Kidney tubule cell (primary cell): Measurements from ENCODE around the gene KRT32.
"Not testable (repeated sequence)": the region's sequence is repeated elsewhere in the genome, so short reads cannot be mapped to it uniquely, and the experiment has no call there.

Experiments
- DNase-seq: peaks from one replicate; pipeline ENCODE4 v3.0.0-alpha.2; 2018; ENCODE audit warnings: low spot score

KRT32 gene

DNA sequence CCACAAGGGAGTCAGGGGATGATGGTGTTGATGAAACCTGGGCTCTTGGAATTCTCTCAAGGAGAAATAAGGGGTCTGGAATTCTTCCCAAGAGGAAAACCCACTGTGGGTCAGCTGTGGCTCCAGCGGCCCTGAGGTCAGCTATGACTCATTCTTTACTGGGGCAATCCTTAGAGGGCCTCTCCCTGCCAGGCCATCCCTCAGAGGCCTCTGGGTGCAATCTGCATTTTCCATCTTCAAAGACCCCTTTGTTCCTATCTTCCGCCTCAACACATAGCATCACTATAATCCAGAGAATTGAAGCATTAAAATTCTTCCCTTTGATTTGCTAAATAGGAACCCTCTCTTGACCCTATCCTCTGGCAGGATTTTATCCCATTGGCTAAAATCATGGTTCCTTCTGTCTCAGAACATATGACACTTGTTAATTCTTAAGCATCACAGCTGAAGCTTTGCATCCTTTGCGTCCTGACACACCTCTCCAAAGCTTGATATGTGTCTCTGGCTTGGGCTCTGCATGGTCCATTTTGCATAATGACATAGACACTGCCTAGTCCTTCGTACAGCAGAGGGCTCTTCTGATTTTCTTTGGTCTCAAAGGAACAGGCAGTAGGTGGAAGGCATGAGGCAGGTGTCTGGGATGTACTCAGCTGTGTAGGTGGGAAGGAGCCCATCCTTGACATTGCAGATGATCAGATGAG is 38.4 kb downstream of the KRT32 start:
- peak; percentile 31 for DNase-seq

DNA sequence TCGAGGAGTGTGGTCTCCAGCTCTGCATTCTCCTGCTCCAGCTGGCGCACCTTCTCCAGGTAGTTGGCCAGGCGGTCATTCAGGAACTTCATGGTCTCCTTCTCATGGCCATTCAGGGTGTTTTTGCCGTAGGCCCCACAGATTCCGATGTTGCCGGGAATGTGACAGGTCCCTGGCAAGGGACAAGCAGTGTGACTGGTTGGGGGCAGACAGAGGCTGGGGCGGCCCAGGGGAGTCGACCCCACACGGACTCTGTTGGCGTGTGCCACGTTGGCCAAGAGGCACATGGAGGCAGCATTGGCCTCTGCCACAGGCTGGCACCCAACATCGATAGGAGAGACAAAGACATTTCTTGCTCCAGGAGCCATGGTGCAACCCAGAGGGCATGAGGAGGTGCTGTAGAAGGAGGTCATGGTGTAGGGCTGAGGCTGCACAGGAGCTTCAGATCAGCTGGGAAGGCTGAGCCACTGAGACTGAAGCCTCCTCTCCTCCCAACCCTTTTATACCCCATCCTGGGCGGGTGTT is 43.0 kb downstream of the KRT32 start, which contains the start of gene KRT37:
TSS of gene KRT37 (minus strand) at position 475 of the 525 bp plus-strand sequence. CDS start at position 413, 62 bp downstream.
- no peak for DNase-seq

DNA sequence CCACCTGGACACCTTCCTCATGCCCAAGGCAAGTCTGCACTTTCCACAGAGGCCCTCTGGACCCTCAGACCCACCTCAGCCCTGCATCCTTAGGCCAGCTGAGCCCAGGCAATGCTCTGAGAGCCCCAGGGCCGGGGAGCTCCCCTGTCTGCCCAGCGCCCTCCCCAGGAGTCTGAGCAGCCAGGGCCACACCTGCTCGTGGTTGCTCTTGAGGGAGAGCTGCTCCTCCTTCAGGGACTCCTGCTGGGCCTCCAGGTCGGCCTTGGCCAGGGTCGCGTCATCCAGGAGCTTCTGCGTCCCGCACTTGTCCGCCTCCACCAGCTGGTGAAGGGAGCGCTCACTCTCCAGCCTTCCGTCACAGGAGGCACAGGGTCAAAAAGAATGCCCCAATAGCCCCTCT is 44.6 kb downstream of the KRT32 start:
- not testable (repeated sequence) for DNase-seq

DNA sequence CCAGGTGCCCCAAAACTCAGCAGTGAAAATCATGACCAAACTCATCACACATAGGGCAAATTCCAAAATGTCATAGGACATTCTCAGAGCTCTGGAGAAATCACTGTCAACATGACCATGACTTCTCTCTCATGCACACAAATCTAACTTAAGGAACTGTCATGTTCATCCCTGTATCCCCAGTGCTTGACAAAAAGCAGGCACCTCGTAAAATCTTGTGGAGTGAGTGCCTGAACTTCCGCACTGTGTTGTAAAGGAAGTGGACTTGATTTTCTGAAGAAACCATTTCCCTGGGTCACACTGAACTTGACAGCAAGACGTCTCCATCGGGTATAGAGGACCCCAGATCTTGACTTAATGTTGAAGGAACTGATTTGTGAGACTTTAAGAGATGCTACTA is 45.6 kb downstream of the KRT32 start:
- DNase-seq: no peak

DNA sequence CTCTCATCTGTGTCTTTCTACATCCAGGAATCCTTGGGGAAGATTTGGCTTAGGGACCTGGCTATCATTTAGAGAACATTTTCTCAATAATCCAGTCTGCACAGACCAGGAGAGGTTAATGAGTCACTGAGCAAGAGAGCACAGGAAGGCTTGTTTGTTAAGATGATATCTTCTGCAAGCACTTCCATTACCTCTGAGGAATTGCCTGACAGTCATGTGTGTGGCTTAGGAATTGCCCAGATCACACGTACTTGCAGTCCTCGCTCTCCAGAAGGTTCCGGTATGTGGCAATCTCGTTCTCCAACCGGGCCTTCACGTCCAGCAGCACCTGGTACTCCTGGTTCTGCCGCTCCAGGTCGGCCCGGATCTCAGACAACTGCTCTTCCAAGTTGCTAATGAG is 46.1 kb downstream of the KRT32 start:
- peak; percentile 72 for DNase-seq

DNA sequence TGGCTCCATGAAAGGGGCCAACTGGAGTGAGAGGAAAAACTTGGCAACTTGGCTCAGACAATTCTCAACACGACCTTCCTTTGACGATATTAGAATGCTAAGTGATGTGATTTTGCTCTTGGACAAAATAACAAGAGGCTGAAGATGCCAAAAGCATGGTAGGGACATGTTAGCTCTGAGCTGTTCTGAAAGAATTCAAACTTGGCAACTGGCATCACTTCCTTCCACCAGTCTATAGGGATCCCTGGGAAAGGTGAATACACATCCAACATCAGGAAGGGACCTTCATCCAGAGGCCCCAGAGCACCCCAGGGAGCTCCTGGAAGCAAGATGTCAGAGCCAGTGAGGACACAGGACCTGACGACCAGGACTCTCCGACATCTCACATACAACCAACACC is 47.1 kb downstream of the KRT32 start:
- peak; percentile 46 for DNase-seq

DNA sequence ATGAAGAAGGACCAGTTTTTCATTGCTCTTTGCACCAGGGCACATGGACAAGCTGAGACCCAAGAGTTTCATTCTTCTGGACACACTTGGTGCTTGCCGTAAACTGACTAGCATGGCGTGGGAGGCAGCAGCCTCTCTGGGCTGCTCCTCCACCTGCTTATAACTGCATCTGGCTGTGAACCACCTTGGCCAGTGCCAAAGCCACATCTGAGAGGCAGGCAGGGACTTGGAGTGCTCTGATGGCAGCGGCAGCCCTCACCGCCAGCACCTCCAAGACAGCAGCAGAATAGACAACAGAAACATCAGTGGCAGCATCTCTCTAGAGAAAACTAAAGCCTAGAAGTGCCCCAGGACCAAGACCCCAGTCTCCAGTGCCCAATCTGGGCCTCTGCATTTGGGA is 47.5 kb downstream of the KRT32 start:
- no peak for DNase-seq

DNA sequence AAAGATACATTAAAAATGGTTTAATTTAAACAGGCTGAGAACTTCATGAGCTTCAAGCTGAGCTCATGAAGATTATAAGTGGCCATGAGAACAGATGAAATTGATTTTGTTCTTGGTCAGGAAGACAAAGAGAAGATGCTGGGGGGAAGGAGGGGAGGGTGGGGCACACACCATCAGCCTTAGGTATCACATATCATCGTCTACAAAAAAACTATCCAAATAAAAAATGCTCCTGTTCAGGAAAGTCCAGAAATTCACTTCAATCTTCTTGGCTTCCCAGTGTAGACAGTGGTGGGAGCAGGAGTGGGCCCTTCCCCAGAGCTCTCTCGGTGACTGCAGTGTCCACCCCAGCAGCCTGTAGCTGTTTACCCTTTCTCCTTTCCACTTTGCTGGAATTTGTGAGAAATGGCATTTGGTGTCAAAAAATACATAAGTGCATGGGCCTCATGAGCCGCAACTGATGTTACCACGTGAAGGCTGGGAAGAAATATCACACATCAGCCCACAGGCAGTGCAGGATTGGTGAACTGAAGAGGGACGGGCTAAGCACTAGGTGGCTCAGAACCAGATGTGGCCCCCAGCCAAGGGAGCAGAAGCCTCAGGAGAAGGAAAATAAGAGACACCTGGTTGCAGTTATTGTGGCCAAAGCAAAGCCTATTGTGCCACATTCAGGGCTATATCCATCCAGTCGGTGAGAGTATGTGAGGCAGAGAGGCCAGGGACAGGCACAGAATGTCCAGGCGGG is 48.9 kb downstream of the KRT32 start:
- DNase-seq: no peak

DNA sequence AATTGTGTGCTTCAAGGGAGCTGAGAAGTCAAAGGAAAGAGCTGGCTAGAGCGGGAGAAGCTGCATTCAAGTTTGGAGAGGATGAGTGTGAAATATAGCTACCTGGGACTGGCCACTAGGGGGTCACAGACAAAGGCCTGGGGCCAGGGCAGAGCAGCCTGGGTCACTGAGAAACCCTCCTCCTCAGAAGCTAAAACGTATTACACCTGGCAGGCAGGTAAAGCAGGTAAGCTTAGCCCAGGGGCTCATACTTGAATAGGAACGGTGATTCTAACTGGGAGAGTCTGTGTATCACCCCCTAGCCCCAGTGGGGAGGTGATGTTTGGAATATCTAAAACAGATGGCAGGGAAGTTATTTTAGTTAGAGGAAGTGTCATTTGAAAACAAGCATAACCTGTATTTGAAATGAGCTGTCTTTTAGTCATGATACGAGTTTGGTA is 49.6 kb downstream of the KRT32 start:
- DNase-seq: peak; percentile 58

DNA sequence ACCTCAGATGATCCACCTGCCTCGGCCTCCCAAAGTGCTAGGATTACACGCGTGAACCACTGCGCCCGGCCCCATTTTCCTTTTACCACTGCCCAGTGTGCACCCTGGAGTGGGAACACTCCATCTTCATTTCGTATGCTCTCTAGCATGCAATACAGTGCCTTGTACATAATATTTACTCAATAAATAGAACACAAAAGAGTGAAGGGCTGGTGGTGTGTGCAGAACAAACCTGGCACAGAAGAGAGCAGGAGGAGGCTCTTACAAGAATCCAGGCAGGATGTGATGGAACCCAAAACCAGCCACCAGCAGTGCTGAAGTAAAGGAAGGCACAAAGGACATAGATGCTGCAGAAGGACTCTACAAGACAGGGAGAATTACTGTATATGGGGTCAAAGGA is 50.1 kb downstream of the KRT32 start:
- DNase-seq: no peak

DNA sequence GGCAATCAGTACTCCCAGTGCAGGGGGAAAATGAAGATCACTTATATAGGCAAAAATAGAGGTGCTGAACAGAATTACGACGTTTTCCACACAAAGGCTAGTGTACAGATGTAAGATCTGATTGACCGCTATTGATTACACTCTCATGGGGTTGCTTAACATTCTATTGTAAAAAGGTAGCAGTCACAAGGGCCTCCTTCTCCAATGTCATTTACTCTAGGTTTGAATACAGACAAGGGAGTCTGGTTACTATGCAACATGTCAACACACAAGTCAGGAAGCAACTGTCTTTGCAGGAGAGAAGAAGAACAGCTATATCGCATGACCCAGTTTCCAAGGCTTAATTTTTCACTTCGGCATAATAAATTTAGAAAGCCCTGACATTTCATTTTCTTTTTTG is 50.7 kb downstream of the KRT32 start:
- peak; percentile 20 for DNase-seq

DNA sequence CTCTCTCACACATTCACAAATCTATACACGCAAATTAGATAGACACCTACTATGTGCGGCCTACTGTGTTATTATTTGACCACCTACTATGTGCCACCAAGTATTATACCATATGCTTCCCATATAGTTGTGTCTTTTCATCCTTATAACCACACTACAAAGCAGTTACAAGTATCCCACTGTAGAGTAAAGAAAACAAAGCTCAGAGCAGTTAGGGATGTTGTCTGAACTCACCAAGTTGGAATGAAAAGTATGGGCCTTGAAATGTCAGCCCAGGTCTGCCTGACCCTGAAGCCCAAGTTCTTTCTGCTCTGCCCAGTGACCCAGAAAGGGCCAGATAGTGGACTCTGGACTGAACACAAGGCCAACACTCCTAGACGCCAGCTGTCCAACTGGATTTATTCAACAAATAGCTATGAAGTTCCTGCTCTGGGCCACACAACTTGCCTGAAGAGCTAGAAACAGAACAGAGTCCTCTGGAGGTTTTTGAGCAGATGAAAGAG is 51.3 kb downstream of the KRT32 start:
- peak; percentile 81 for DNase-seq

DNA sequence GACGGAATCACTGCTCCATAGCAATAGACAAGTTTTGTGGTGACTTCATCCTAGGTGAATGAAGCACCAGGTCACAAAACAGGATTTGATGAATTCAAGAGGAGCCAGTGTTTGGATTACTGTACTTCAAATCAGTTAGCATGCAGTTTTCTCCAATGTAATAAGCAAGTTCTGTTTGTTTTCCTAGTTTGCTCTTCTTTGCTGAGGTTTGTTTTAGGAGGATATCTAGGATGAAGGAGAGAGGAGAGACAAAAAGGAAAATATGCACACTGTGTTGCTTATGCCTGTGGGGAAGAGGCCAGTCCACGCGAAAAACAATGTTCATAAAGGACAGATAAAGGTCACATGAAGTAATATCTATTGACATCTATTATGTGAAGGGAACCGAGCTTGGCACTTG is 51.8 kb downstream of the KRT32 start:
- DNase-seq: peak; percentile 20

DNA sequence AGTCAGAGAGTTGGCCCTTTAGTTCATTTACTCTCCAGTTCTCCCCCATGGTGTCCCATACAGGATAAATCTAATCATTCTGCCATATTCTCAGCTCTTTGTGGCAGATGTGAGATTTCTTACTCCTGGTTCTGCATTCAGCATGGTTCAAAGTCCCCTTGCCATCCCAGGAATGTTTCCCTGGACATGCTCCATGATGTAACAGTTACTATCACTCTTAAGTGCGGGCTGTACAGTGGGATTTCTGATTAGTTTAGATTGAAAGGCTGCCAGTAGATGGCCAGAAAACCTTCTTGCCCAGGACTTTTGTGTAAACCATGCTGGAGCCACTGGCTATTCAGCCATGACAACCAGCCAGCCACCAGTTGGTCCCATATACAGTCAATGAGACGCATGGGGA is 53.2 kb downstream of the KRT32 start:
- peak; percentile 59 for DNase-seq

DNA sequence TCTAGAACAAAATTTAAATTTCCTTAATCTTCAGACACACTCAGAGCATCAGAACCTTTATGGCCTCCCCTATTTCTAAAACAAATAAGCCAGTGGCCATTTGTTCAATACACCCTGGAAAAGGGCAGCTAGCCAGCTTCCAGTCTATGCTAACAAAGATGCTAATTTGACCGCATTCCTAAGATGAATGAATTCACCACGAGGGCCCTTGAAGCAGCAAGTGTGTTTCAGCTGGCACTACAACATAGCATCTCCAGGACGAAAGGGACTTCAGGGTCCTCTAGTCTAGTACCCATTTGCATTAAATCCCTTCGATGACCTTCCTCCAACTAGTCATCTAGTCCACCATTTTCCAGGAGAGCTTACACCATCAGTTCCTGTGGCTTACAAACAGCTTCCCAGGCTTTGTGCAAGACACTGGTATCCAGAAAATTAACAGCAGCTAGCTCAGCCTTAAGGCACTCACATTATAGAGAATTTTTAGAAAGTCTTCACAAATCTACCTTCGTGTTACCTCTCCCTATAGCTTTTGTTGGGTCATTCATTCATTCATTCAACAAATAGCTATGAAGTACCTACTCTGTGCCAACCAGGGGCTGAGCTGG is 53.7 kb downstream of the KRT32 start:
- peak; percentile 28 for DNase-seq

DNA sequence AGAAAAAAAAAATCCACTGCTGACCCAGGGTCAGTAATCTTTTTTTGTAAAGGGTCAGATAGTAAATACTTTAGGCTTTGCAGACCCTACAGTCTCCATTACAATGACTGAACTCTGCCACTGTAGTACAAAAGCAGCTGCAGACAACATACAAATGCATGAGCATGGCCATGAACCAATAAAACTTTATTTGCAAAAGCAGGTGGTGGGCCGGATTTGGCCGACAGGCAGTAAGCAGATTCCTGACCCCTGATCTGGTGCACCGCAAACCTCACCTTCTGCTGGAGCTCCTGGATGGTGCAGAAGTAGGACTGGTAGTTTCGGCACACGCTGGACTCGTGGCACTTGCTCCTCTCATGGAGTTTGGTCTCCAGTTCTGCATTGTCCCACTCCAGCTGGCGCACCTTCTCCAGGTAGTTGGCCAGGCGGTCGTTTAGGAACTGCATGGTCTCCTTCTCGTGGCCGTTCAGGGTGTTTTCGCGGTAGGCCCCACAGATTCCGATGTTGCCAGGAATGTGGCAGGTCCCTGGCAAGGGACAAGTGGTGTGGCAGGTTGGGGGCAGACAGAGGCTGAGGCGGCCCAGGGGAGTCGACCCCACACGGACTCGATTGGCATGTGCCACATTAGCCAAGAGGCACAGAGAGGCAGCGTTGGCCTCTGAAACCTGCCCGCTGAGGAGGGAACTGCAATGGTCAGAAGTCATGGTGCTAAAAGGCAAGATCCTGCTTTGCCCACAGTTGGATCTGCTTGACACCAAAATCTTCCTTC is 55.9 kb downstream of the KRT32 start:
- no peak for DNase-seq
